Ectodermal cell (in vitro differentiated cells): ENCODE results near the gene KCTD8. TPM values are rescaled to one million over a fixed set of nuclear protein-coding genes. Genes with fewer than 3 reads are reported as not detected.

Experiments
- H3K27ac ChIP-seq: 2 replicates; pipeline ENCODE4 v1.7.0; 2013; ENCODE audit warnings: mild to moderate bottlenecking, low read depth, low read length; ENCODE audit not compliant: insufficient read depth, poor library complexity, severe bottlenecking
- H3K27me3 ChIP-seq: 2 replicates; pipeline ENCODE4 v1.7.0; 2013; ENCODE audit warnings: mild to moderate bottlenecking, low read length; ENCODE audit not compliant: insufficient read depth, control insufficient read depth, poor library complexity, severe bottlenecking
- H3K36me3 ChIP-seq: one replicate; pipeline ENCODE4 v1.7.0; 2013; ENCODE audit warnings: low read length; ENCODE audit not compliant: control insufficient read depth, insufficient read depth
- H3K4me1 ChIP-seq: one replicate; pipeline ENCODE4 v1.7.0; 2013; ENCODE audit warnings: low read length; ENCODE audit not compliant: control insufficient read depth, insufficient read depth
- H3K4me3 ChIP-seq: 2 replicates; pipeline ENCODE4 v1.7.0; 2013; ENCODE audit warnings: low read depth, low read length, control low read depth; ENCODE audit not compliant: insufficient read depth
- H3K9me3 ChIP-seq: 2 replicates; pipeline ENCODE4 v1.7.0; 2013; ENCODE audit warnings: mild to moderate bottlenecking, low read length, moderate library complexity; ENCODE audit not compliant: control insufficient read depth
- WGBS, 2 experiments: methylation state at CpG; one replicate each; pipeline ENCODE4 v1.1.7; 2013; ENCODE audit warnings: missing lambda C conversion rate in 2 of 2; 5-methylcytosine and 5-hydroxymethylcytosine counted together
- polyA plus RNA-seq, 4 experiments: library from polyadenylated mRNA; stranded (reverse); fragments of 50-300 nt; gene quantifications; one replicate each; pipeline ENCODE4 v1.2.3, GENCODE V29; 2013

KCTD8 gene
- 0.35 TPM for polyA plus RNA-seq (2013, experiment 1 of 4)
- 0.12 TPM for polyA plus RNA-seq (2013, experiment 2 of 4)
- 0.21 TPM for polyA plus RNA-seq (2013, experiment 3 of 4)
- 0.24 TPM for polyA plus RNA-seq (2013, experiment 4 of 4)

- peaks cover 54% of the 10 kb centered on the region for H3K27me3 ChIP-seq
- H3K27ac ChIP-seq = no peak within 1 kb of the TSS
- H3K9me3 ChIP-seq = no peaks in the 10 kb centered on the region
- peaks cover 10% of the 10 kb centered on the region for H3K4me1 ChIP-seq
- peak within 1 kb of the TSS; percentile 44 for H3K4me3 ChIP-seq
- WGBS, 2 experiments = 1% methylated on average over 74 of the region's 74 CpGs
- no peaks in the 10 kb centered on the region for H3K36me3 ChIP-seq
Observed at GRCh38 chr4:44448521-44449461, at the start of gene KCTD8. KCTD8 (minus strand) TSS chr4:44448809.

GRCh38 chr4:44494810-44495701, 46.4 kb upstream of the KCTD8 start:
- H3K27ac ChIP-seq = no peak overlapping the region
- H3K9me3 ChIP-seq = no peaks in the 10 kb centered on the region
- WGBS, 2 experiments = 0% methylated on average over 1 of the region's 1 CpG
- H3K36me3 ChIP-seq = no peaks in the 10 kb centered on the region
- no peaks in the 10 kb centered on the region for H3K4me1 ChIP-seq
- no peaks in the 10 kb centered on the region for H3K27me3 ChIP-seq
- no peak overlapping the region for H3K4me3 ChIP-seq

GRCh38 chr4:44493924-44494323, 45.3 kb upstream of the KCTD8 start:
- Histone ChIP-seq H3K9me3 (no peaks in the 10 kb centered on the region), H3K27ac (no peak overlapping the region), H3K4me1 (no peaks in the 10 kb centered on the region), H3K36me3 (no peaks in the 10 kb centered on the region), H3K4me3 (no peak overlapping the region), H3K27me3 (no peaks in the 10 kb centered on the region)
- WGBS, 2 experiments = 55 to 61% methylated on average over 5 of the region's 6 CpGs

GRCh38 chr4:44487341-44487740, 38.7 kb upstream of the KCTD8 start:
- H3K27ac ChIP-seq = no peak overlapping the region
- H3K9me3 ChIP-seq = no peaks in the 10 kb centered on the region
- no peaks in the 10 kb centered on the region for H3K36me3 ChIP-seq
- WGBS, 2 experiments = 78 to 92% methylated on average over 3 of the region's 3 CpGs
- H3K4me3 ChIP-seq = no peak overlapping the region
- H3K27me3 ChIP-seq = no peaks in the 10 kb centered on the region
- no peaks in the 10 kb centered on the region for H3K4me1 ChIP-seq

- H3K36me3 ChIP-seq = no peaks in the 10 kb centered on the region
- no peak overlapping the region for H3K27ac ChIP-seq
- H3K4me3 ChIP-seq = no peak overlapping the region
- no peaks in the 10 kb centered on the region for H3K27me3 ChIP-seq
- H3K9me3 ChIP-seq = no peaks in the 10 kb centered on the region
- no peaks in the 10 kb centered on the region for H3K4me1 ChIP-seq
Observed at GRCh38 chr4:44479731-44480130, 31.1 kb upstream of the KCTD8 start.

- Histone ChIP-seq H3K4me1 (no peaks in the 10 kb centered on the region), H3K27me3 (no peaks in the 10 kb centered on the region)
- WGBS, 2 experiments = 86 to 90% methylated on average over 1 of the region's 1 CpG
Observed at GRCh38 chr4:44462259-44462658, 13.7 kb upstream of the KCTD8 start.

GRCh38 chr4:44447563-44448504, 775 bp downstream of the KCTD8 start:
- Histone ChIP-seq H3K27ac (no peak overlapping the region), H3K36me3 (no peaks in the 10 kb centered on the region), H3K4me3 (peak overlapping the region; percentile 44), H3K4me1 (peaks cover 10% of the 10 kb centered on the region), H3K9me3 (no peaks in the 10 kb centered on the region), H3K27me3 (peaks cover 54% of the 10 kb centered on the region)
- 0% methylated on average over 110 of the region's 110 CpGs for WGBS, 2 experiments

More at GRCh38 chr4:44462259-44462658, 13.7 kb upstream of the KCTD8 start:
- H3K9me3 ChIP-seq = no peaks in the 10 kb centered on the region
- H3K27ac ChIP-seq = no peak overlapping the region
- H3K4me3 ChIP-seq = no peak overlapping the region
- no peaks in the 10 kb centered on the region for H3K36me3 ChIP-seq

GRCh38 chr4:44446801-44447562, 1.6 kb downstream of the KCTD8 start:
- H3K27ac ChIP-seq = no peak overlapping the region
- H3K4me3 ChIP-seq = peak overlapping the region; percentile 44
- H3K27me3 ChIP-seq = peaks cover 54% of the 10 kb centered on the region
- H3K4me1 ChIP-seq = peaks cover 10% of the 10 kb centered on the region
- no peaks in the 10 kb centered on the region for H3K36me3 ChIP-seq
- WGBS, 2 experiments = 1% methylated on average over 32 of the region's 32 CpGs
- H3K9me3 ChIP-seq = no peaks in the 10 kb centered on the region

GRCh38 chr4:44446191-44446590, 2.4 kb downstream of the KCTD8 start:
- peaks cover 54% of the 10 kb centered on the region for H3K27me3 ChIP-seq
- WGBS, 2 experiments = 0 to 8% methylated on average over 3 to 4 of the region's 4 CpGs
- peaks cover 10% of the 10 kb centered on the region for H3K4me1 ChIP-seq
- no peak overlapping the region for H3K4me3 ChIP-seq
- no peaks in the 10 kb centered on the region for H3K36me3 ChIP-seq
- no peak overlapping the region for H3K27ac ChIP-seq
- no peaks in the 10 kb centered on the region for H3K9me3 ChIP-seq
